Suprapubic skin (tissue), 3 donors: ENCODE data around the gene FANCL.

Source experiments
- POLR2AphosphoS5 ChIP-seq, 3 donors: sonication (generic); formaldehyde crosslinking; IDR thresholded peaks; one replicate each; pipeline ENCODE4 v1.6.1; 2017; ENCODE audit warnings: antibody characterized with exemption in 3 of 3
- TF ChIP-seq, protein P1 (sequence below), 2 donors: fragments of 200-600 bp in 1 of 2; fragments of 450-650 bp in 1 of 2; sonication (generic) in 1 of 2; IDR thresholded peaks; one replicate each; pipeline ENCODE4 v1.5.1; 2016 to 2019; ENCODE audit warnings: antibody characterized with exemption in 2 of 2, mild to moderate bottlenecking in 1 of 2, moderate library complexity in 1 of 2

- TF ChIP-seq, protein P1, sequence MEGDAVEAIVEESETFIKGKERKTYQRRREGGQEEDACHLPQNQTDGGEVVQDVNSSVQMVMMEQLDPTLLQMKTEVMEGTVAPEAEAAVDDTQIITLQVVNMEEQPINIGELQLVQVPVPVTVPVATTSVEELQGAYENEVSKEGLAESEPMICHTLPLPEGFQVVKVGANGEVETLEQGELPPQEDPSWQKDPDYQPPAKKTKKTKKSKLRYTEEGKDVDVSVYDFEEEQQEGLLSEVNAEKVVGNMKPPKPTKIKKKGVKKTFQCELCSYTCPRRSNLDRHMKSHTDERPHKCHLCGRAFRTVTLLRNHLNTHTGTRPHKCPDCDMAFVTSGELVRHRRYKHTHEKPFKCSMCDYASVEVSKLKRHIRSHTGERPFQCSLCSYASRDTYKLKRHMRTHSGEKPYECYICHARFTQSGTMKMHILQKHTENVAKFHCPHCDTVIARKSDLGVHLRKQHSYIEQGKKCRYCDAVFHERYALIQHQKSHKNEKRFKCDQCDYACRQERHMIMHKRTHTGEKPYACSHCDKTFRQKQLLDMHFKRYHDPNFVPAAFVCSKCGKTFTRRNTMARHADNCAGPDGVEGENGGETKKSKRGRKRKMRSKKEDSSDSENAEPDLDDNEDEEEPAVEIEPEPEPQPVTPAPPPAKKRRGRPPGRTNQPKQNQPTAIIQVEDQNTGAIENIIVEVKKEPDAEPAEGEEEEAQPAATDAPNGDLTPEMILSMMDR (IDR thresholded peaks at IDR 0.05): no peak
- no peak for TF ChIP-seq POLR2AphosphoS5 (IDR thresholded peaks at IDR 0.05)
Observed at GRCh38 chr2:58186501-58186900, 54.6 kb downstream of the FANCL start.
